Measurements from ENCODE around the gene MYOF.

The MYOF gene

GRCh38 chr10:93475227-93475626, 6.9 kb downstream of the MYOF start:
- WGBS = 85% methylated on average over 2 of the region's 2 CpGs
- Histone ChIP-seq H2BK120ac (ENCODE audit: low read depth, low read length) (no peak overlapping the region), H2BK12ac (ENCODE audit: low read length in 2 of 2) (no peak overlapping the region), H4K8ac (ENCODE audit: low read length) (no peak overlapping the region), H2BK5ac (ENCODE audit: low read depth, low read length, poor library complexity, severe bottlenecking) (no peak overlapping the region), H3K27ac (ENCODE audit: low read length, poor library complexity, severe bottlenecking) (peak overlapping the region; percentile 69), H3K14ac (ENCODE audit: low read length in 2 of 2) (no peak overlapping the region), H3K27me3 (ENCODE audit: control insufficient read depth in 1 of 2, insufficient read depth in 1 of 2, low read length in 2 of 2) (no peaks in the 10 kb centered on the region), H2AK5ac (ENCODE audit: low read length, severe bottlenecking) (peak overlapping the region; percentile 85), H4K91ac (ENCODE audit: low read length) (no peak overlapping the region), H3K23ac (ENCODE audit: low read length in 2 of 2) (no peak overlapping the region), H3K4me2 (ENCODE audit: low read length, poor library complexity, severe bottlenecking) (no peak overlapping the region), H3K9me3 (ENCODE audit: control insufficient read depth, low read length) (no peaks in the 10 kb centered on the region), H3K36me3 (ENCODE audit: control insufficient read depth in 1 of 2, insufficient read depth in 2 of 2, low read depth in 1 of 2, low read length in 2 of 2) (peaks cover 7 to 54% of the 10 kb centered on the region in 2 experiments), H3K79me1 (replicated peaks; ENCODE audit: low read length, poor library complexity, severe bottlenecking) (no peaks in the 10 kb centered on the region), H3K9ac (ENCODE audit: low read length) (peak overlapping the region; percentile 47), H2BK15ac (ENCODE audit: low read depth, poor library complexity, severe bottlenecking) (no peak overlapping the region), H3K4ac (ENCODE audit: low read depth in 1 of 2, low read length in 2 of 2) (peak overlapping the region in 1 of 2 experiments; percentile 21), H3K4me1 (ENCODE audit: control insufficient read depth, insufficient read depth, low read depth, low read length) (peaks cover 14% of the 10 kb centered on the region), H2AFZ (ENCODE audit: low read depth, low read length) (no peak overlapping the region), H3K4me3 (ENCODE audit: insufficient read depth in 1 of 2, low read depth in 1 of 2, low read length in 2 of 2) (no peak overlapping the region), H3K18ac (ENCODE audit: low read depth in 1 of 2, low read length in 2 of 2) (peak overlapping the region in 1 of 2 experiments; percentile 5)
- DNase-seq = no peak

GRCh38 chr10:93473804-93474472, 8.2 kb downstream of the MYOF start:
- no peak overlapping the region for H3K14ac ChIP-seq (ENCODE audit: low read length in 2 of 2)
- H3K27me3 ChIP-seq (ENCODE audit: control insufficient read depth in 1 of 2, insufficient read depth in 1 of 2, low read length in 2 of 2) = no peaks in the 10 kb centered on the region
- H3K79me1 ChIP-seq (replicated peaks; ENCODE audit: low read length, poor library complexity, severe bottlenecking) = no peaks in the 10 kb centered on the region
- H3K4me1 ChIP-seq (ENCODE audit: control insufficient read depth, insufficient read depth, low read depth, low read length) = peaks cover 19% of the 10 kb centered on the region
- no peaks in the 10 kb centered on the region for H3K9me3 ChIP-seq (ENCODE audit: control insufficient read depth, low read length)
- H3K27ac ChIP-seq (ENCODE audit: low read length, poor library complexity, severe bottlenecking) = peak overlapping the region; percentile 28
- peak overlapping the region in 1 of 2 experiments; percentile 46 for H2BK12ac ChIP-seq (ENCODE audit: low read length in 2 of 2)
- H2AK5ac ChIP-seq (ENCODE audit: low read length, severe bottlenecking) = peak overlapping the region; percentile 11
- H2AFZ ChIP-seq (ENCODE audit: low read depth, low read length) = no peak overlapping the region
- H3K9ac ChIP-seq (ENCODE audit: low read length) = peak overlapping the region; percentile 34
- H3K4ac ChIP-seq (ENCODE audit: low read depth in 1 of 2, low read length in 2 of 2) = peak overlapping the region in 1 of 2 experiments; percentile 6
- 84% methylated on average over 7 of the region's 7 CpGs for WGBS
- H2BK120ac ChIP-seq (ENCODE audit: low read depth, low read length) = no peak overlapping the region
- H3K18ac ChIP-seq (ENCODE audit: low read depth in 1 of 2, low read length in 2 of 2) = peak overlapping the region; percentile 72 to 86
- peaks cover 16 to 53% of the 10 kb centered on the region in 2 experiments for H3K36me3 ChIP-seq (ENCODE audit: control insufficient read depth in 1 of 2, insufficient read depth in 2 of 2, low read depth in 1 of 2, low read length in 2 of 2)
- no peak overlapping the region for H3K4me2 ChIP-seq (ENCODE audit: low read length, poor library complexity, severe bottlenecking)
- peak overlapping the region; percentile 59 for H4K8ac ChIP-seq (ENCODE audit: low read length)
- no peak overlapping the region for H3K23ac ChIP-seq (ENCODE audit: low read length in 2 of 2)
- peak overlapping the region; percentile 95 for H4K91ac ChIP-seq (ENCODE audit: low read length)
- H2BK15ac ChIP-seq (ENCODE audit: low read depth, poor library complexity, severe bottlenecking) = no peak overlapping the region
- DNase-seq = no peak
- no peak overlapping the region for H3K4me3 ChIP-seq (ENCODE audit: insufficient read depth in 1 of 2, low read depth in 1 of 2, low read length in 2 of 2)
- H2BK5ac ChIP-seq (ENCODE audit: low read depth, low read length, poor library complexity, severe bottlenecking) = no peak overlapping the region

- peak overlapping the region; percentile 56 for H4K8ac ChIP-seq (ENCODE audit: low read length)
- DNase-seq = no peak
- no peak overlapping the region for H4K91ac ChIP-seq (ENCODE audit: low read length)
- peak overlapping the region; percentile 28 for H3K27ac ChIP-seq (ENCODE audit: low read length, poor library complexity, severe bottlenecking)
- peaks cover 21% of the 10 kb centered on the region for H3K4me1 ChIP-seq (ENCODE audit: control insufficient read depth, insufficient read depth, low read depth, low read length)
- H2BK5ac ChIP-seq (ENCODE audit: low read depth, low read length, poor library complexity, severe bottlenecking) = no peak overlapping the region
- H2BK12ac ChIP-seq (ENCODE audit: low read length in 2 of 2) = peak overlapping the region; percentile 34 to 59
- H2BK120ac ChIP-seq (ENCODE audit: low read depth, low read length) = no peak overlapping the region
- H3K23ac ChIP-seq (ENCODE audit: low read length in 2 of 2) = no peak overlapping the region
- H3K4me2 ChIP-seq (ENCODE audit: low read length, poor library complexity, severe bottlenecking) = no peak overlapping the region
- peaks cover 16 to 47% of the 10 kb centered on the region in 2 experiments for H3K36me3 ChIP-seq (ENCODE audit: control insufficient read depth in 1 of 2, insufficient read depth in 2 of 2, low read depth in 1 of 2, low read length in 2 of 2)
- no peaks in the 10 kb centered on the region for H3K27me3 ChIP-seq (ENCODE audit: control insufficient read depth in 1 of 2, insufficient read depth in 1 of 2, low read length in 2 of 2)
- H3K9ac ChIP-seq (ENCODE audit: low read length) = peak overlapping the region; percentile 34
- peak overlapping the region in 1 of 2 experiments; percentile 86 for H3K4ac ChIP-seq (ENCODE audit: low read depth in 1 of 2, low read length in 2 of 2)
- H3K79me1 ChIP-seq (replicated peaks; ENCODE audit: low read length, poor library complexity, severe bottlenecking) = no peaks in the 10 kb centered on the region
- H3K9me3 ChIP-seq (ENCODE audit: control insufficient read depth, low read length) = no peaks in the 10 kb centered on the region
- H2BK15ac ChIP-seq (ENCODE audit: low read depth, poor library complexity, severe bottlenecking) = no peak overlapping the region
- H3K14ac ChIP-seq (ENCODE audit: low read length in 2 of 2) = peak overlapping the region in 1 of 2 experiments; percentile 6
- H3K18ac ChIP-seq (ENCODE audit: low read depth in 1 of 2, low read length in 2 of 2) = peak overlapping the region; percentile 13 to 72
- H2AK5ac ChIP-seq (ENCODE audit: low read length, severe bottlenecking) = peak overlapping the region; percentile 55
- no peak overlapping the region for H2AFZ ChIP-seq (ENCODE audit: low read depth, low read length)
- H3K4me3 ChIP-seq (ENCODE audit: insufficient read depth in 1 of 2, low read depth in 1 of 2, low read length in 2 of 2) = no peak overlapping the region
- WGBS = 94% methylated on average over 2 of the region's 2 CpGs
These were observed 9.0 kb downstream of the MYOF start for GRCh38 chr10:93473161-93473560.

GRCh38 chr10:93471110-93471651, 11.0 kb downstream of the MYOF start:
- Histone ChIP-seq H3K36me3 (ENCODE audit: control insufficient read depth in 1 of 2, insufficient read depth in 2 of 2, low read depth in 1 of 2, low read length in 2 of 2) (peaks cover 23 to 48% of the 10 kb centered on the region in 2 experiments), H2BK120ac (ENCODE audit: low read depth, low read length) (no peak overlapping the region), H2BK15ac (ENCODE audit: low read depth, poor library complexity, severe bottlenecking) (no peak overlapping the region), H3K4ac (ENCODE audit: low read depth in 1 of 2, low read length in 2 of 2) (peak overlapping the region; percentile 18 to 80), H2AK5ac (ENCODE audit: low read length, severe bottlenecking) (peak overlapping the region; percentile 14), H3K14ac (ENCODE audit: low read length in 2 of 2) (no peak overlapping the region), H3K9ac (ENCODE audit: low read length) (peak overlapping the region; percentile 79), H3K23ac (ENCODE audit: low read length in 2 of 2) (no peak overlapping the region), H2AFZ (ENCODE audit: low read depth, low read length) (no peak overlapping the region), H3K4me2 (ENCODE audit: low read length, poor library complexity, severe bottlenecking) (no peak overlapping the region), H4K8ac (ENCODE audit: low read length) (no peak overlapping the region), H2BK5ac (ENCODE audit: low read depth, low read length, poor library complexity, severe bottlenecking) (peak overlapping the region; percentile 73), H3K79me1 (replicated peaks; ENCODE audit: low read length, poor library complexity, severe bottlenecking) (no peaks in the 10 kb centered on the region), H3K9me3 (ENCODE audit: control insufficient read depth, low read length) (no peaks in the 10 kb centered on the region), H3K27me3 (ENCODE audit: control insufficient read depth in 1 of 2, insufficient read depth in 1 of 2, low read length in 2 of 2) (no peaks in the 10 kb centered on the region), H3K4me3 (ENCODE audit: insufficient read depth in 1 of 2, low read depth in 1 of 2, low read length in 2 of 2) (no peak overlapping the region), H3K27ac (ENCODE audit: low read length, poor library complexity, severe bottlenecking) (peak overlapping the region; percentile 84), H3K4me1 (ENCODE audit: control insufficient read depth, insufficient read depth, low read depth, low read length) (peaks cover 28% of the 10 kb centered on the region), H3K18ac (ENCODE audit: low read depth in 1 of 2, low read length in 2 of 2) (peak overlapping the region; percentile 67 to 69), H2BK12ac (ENCODE audit: low read length in 2 of 2) (peak overlapping the region in 1 of 2 experiments; percentile 88), H4K91ac (ENCODE audit: low read length) (no peak overlapping the region)
- peak; percentile 98 for DNase-seq
- WGBS = 30% methylated on average over 5 of the region's 5 CpGs
